Activated CD8-positive, alpha-beta memory T cell treated with anti-CD3 and anti-CD28 coated beads for 24 hours (primary cell): ENCODE measurements around the gene COPS7B.

Experiments used
- DNase-seq: peaks from one replicate; pipeline ENCODE4 v3.0.0-alpha.2; 2020

The COPS7B gene

DNA sequence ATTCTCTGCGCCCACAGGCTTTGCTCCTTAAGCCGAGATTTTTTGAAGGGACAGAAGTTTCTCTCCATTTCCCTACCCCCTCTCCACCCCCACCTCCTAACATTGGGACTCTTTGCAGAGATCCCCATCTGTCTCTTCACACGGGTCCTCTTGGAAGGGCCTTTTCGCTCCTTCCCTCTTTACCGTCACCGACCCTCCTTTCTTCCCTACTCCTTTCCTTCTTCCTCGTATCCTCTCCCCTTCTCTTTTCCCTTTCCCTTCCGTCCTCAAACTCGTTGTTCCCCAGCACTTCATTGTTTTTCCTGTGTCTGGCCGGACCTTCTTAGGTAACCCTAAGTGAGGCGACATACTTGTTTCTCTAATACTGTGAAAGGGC, 660 bp downstream of the COPS7B start:
- DNase-seq, result no peak

DNA sequence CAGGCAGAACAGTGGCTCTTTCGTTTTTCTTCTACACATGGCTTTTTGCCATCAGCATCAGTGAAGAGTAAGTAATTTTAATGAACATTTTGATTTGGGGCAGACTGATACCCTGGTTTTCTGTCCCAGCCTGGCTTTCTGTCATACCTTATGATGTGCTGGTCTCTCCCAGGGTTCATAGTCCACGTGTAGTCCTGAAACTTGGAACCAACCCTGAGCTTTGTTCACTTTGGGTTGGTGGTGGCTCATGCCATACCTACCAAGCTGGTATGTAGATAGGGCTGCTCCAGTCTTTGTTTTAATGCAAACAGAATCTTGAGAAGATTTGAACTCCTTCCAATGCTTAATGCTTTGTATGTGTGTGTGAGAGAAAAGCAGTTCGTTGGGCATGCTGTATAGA, 4.9 kb downstream of the COPS7B start:
- no peak for DNase-seq

DNA sequence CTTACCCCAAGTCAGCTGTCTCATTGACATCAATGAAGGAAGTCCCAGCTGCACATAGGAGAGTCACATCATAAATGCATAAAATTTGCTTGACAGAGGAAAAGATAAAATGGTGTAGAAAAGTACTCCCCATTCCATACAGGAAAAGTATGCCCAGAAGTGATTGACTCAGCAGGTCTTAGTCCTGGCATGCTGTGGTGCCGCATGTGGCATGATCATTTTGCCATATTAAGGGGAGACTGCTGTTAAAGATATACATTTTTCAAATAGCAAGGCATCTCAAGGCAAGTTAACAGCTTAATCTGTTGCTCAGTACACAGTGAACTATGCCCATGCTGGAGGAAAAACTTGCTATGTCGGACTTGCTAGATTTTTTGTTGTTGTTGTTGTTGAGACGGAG, 8.1 kb downstream of the COPS7B start:
- no peak for DNase-seq

DNA sequence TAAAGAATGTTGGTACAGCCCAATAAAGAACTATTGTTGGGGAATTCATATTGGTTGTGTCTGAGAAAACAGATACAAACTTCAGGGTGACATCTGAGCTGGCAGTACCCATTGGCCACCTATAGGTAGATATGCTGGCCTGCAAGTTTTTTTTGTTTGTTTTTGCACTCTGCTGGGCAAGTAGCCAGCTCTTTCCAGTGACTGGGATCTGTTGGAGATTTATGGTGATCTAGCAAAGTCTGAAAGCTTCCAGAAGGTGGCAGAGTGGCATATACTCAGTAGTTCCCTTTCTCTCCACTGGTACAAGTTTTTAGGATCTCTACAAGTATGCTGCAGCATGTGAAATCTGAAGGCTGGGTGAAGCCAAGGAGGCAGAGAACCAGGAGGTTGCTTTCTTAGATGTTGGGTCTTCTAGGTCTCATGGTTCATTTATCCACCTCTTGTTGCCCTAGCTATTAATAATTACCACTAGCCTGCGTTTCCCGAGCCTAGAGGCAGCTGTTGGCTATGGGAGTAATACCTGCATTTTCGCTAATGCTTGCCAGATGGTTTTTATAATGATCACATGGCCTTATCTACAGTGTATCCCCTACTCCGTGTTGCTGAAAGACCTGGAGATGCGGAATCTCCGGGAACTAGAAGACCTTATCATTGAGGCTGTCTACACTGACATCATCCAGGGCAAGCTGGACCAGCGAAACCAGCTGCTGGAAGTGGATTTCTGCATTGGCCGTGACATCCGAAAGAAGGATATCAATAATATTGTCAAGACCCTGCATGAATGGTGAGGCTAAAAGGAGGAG, 9.5 kb downstream of the COPS7B start:
- DNase-seq, result no peak

DNA sequence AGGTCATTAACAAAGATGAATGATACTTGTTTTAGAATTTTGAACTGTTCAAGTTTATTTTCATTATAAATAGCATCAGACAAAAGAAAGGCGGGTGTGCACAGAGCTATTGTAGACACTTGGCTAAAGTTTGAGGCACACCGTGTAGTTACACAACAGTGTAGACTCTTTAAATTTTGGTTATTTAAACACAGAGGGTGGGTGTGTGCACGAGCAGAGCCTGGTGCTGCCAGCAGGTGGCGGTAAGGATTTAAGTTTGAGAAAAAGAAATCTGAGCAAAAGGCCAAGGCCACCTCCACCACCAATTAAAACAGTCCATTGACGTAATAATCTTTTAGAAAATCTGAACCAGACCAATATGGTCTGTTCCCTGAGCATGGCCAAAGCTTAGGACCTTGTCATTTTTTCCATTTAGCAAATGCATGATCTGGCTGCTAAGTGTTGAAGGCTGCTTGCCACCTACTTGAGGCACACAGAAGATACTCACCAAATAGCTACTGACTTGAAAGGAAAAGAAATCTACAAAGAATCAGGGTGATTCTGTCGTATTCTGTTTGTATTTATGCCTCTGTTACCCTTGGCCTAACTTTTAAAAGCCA, 14.3 kb downstream of the COPS7B start:
- DNase-seq, result no peak

DNA sequence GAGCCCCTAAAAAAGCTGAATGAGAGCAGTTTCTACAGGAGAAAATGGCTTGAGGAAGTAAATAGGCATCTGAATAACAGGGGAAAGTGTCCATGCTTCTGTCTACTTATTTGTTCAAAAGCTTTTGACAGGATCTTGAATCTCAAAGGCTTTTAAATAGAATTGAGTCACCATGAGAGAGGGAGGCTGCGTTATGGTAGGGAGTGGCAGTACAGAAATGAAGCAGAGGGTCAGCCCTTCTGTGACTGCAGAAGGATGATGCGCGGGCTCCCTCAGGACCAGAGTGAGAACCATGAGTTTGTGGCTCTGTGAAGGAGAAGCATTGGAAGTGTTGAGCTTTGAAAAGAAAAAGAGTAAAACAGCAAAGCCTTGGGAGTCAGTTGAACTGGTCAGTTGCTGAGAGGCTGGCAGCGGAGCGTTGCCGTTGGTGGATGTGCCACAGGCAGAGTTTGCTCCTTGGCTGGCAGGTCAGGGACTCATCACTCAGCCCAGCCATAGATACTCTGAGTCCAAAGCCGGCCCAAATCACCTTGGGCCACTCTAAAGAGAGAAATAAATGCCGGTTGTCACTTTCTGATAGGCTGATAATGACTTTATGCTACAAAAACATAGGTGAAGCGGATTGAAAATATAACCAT, 17.4 kb downstream of the COPS7B start:
- no peak for DNase-seq

DNA sequence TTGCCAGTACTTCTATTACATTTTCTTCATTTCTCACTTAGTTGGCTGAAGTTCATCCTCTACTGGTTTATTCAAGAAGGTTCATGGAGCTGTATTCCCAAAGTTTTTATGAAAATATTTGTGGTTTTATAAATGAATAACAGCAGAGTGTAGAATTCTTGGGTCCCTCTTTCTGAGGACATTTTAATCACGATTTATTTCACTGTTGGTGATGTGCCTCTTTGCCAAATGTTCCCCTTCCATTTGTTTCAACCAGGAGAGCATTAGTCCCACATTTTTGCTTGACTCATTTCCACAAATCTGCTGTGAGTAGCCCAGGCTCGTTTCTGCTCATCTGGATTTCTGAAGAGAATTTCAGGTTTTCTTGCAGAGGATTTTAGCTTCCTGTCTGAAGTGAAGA, 20.8 kb downstream of the COPS7B start:
- DNase-seq, result no peak

DNA sequence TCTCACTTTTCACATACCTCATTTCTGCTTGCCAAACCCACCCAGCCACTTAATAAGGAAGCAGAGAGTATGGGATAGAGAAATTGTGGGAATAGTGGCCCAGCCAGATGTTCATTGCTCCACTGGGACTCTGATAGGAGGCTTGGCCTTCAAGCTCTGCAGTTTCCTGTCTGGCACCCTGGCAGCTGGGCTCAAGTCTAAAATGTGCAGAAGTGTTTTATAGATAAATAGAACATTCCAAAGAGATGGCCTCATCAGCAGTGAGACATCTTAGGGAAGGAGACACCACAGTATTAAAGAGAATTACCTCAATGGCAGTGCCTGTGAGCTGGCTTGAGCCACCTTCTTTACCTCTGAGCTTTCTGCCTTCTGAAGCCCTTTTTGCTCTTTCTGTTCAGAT, 24.7 kb downstream of the COPS7B start:
- no peak for DNase-seq

DNA sequence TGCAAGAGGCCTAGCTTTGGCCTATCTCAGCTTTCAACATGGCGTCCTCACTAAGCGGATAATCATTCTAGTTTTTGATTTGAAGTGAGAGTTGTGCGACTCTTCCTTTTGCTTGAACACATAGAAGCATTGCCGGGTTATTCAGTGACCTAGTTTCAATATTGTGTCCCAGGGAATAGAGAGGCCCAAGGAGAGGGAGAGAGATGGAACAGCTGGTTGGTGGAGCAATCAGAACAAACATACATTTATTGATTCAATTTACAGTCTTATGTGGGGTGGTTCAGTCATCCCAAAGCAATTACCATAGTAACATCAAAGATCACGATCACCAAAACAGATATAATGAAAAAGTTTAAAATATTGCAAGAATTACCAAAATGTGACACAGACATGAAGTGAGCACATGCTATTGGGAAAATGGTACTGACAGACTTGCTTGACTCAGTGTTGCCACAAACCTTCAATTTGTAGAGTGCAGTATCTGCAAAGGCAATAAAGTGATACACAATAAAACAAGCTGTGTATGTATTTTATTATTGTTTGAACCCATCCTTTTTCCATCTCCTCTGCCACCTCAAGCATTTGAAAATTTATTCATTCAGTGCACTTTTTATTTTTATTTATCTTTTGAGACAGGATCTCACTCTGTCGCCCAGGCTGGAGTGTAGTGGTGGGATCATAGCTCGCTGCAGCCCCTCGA, 30.2 kb downstream of the COPS7B start:
- no peak for DNase-seq

DNA sequence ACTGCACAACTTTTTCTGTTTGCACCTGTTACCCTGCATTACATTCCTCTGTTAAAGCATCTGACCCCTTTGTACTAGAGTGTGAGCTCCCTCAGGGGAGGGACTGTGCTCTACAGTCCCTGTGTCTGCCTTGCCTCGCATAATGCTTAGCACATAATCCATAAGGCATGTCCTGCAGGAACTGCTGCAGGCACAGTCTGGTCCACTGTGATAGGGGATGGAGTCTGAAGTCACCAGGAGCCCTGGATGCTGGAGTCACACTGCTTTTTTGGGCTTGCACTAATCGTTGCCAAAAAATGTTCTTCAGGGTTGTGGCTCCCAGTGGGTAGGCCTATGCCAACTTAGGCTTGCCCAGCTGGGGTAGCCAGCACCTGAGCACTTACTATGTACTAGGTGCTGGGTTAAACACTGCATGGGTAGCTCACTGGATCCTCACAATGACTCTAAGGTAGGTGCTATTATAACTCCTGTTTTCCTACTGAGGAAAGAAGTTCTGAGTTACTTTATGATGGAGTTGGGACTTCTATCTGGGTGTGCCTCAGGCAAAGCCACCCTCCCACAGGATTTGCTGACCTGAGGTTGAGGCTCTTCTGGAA, 33.3 kb downstream of the COPS7B start:
- DNase-seq, result no peak

DNA sequence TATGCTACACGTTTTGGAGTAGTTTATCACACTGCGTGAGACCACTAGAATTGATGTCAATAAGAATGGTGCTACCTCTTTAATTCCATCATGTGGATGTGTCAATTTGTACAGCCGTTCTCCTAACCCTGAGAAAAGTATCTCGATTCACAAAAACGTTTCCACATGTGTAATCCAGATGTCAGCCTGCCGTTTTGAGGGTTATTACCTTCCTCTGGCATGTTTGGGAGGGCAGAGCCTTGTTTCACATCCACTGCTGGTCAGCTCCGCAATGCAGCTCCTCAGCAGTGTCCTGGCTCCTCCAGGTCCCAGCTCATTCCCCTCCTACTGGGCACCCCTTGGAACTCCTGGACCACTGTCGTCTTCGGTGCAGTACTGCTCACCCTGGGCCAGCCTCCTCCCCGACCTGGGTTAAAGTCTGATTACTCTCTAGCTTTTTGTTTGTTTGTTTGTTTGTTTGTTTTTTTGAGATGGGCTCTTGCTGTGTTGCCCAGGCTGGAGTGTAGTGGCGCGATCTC, 34.6 kb downstream of the COPS7B start:
- no peak for DNase-seq

DNA sequence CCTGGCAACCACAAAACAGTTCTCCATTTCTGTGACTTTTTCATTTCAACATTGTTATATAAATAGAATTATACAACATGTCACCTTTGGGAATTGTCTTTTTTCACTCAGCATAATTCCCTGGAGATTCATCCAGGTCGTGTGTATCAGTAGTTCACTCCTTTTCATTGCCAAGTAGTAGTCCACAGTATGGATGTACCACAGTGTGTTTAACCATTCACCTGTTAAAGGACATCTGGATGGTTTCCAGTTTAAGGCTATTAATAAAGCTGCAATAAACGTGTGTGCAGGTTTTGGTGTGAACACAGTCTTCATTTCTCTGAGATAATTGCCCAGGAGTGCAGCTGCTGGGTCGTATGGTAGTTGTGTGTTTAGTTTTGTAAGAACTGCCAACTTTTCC, 35.7 kb downstream of the COPS7B start:
- no peak for DNase-seq

DNA sequence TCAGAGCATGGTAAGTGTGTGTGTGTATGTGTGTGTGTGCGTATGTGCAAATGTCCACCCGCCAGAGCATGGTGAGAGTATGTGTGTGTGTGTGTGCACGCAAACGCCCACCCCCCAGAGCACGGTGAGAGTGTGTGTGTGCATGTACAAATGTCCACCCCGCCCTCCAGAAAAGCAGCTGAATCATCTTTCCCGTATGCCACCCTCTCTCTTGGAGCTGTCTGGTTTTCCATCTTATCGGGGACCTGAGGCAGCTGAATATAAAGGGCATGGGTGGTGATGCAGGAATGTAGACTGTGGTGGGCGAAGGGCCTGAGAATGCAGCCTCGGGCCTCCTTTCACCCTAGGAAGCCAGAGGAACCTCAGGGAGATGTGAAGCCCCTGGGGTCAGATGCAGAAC, 66.9 kb downstream of the COPS7B start:
- DNase-seq, result no peak

DNA sequence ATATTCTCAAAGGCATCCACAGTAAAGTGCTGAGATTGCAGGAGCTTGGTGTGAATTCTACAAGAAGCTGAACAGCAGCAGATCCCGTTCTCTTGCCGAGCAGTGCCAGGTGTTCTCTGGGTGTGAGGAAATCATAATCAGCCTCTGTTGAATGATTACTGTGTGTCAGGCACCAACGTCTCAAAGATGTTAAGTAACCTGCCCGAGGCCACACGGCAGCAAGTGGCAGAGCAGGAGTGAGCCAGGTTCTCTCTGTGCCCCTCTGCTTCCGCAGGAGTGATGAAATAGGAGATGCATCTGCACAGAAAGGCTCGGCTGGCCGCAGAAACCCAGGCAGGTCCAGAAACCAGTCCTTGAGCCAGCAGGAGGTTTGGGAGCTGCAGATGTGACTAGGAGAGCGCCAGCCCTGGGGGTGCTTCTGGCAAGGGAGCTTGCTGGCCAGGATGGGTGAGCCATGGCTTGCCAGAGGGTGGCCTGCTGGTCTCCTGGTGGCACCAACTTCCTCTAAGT, 68.4 kb downstream of the COPS7B start:
- DNase-seq, result no peak

DNA sequence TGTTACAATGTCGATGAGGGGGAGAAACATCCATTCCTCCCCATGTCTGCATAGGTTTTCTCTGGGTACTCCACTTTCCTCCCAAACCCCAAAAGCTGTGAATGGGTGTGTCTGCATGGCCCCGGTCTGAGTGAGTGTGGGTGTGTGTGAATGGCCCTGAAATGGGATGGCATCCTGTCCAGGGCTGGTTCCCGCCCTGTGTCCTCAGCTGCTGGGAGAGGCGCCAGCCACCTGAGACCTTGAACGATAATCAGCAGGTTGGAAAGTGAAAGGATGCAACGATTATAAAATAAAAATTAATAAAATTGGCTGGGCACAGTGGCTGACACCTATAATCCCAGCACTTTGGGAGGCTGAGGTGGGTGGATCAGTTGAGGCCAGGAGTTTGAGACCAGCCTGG, 70.7 kb downstream of the COPS7B start:
- DNase-seq, result no peak
